CD4-positive, CD25-positive, alpha-beta regulatory T cell (primary cell): ENCODE data around the gene ACAA1. TPM values are rescaled to one million over a fixed set of nuclear protein-coding genes. Genes with fewer than 3 reads are reported as not detected.
"Not testable (repeated sequence)": the region's sequence is repeated elsewhere in the genome, so short reads cannot be mapped to it uniquely, and the experiment has no call there.

ENCODE experiments used
- ATAC-seq, 2 donors: fragments of 150-1000 bp; cut with Tn5 transposase; one replicate each; pipeline ENCODE4 v1.10.0; 2021; ENCODE audit warnings: low read depth in 2 of 2, moderate number of reproducible peaks in 2 of 2, moderate library complexity in 1 of 2
- DNase-seq, 3 donors: peaks; one replicate each; pipeline versions ENCODE4 v3.0.0 to v3.0.0-alpha.2; 2012 to 2022; ENCODE audit warnings: mixed read lengths in 1 of 3
- H3K27ac ChIP-seq: one replicate; pipeline ENCODE4 v1.7.0; 2013; ENCODE audit warnings: mild to moderate bottlenecking, low read length; ENCODE audit not compliant: insufficient read depth, poor library complexity, severe bottlenecking
- H3K27me3 ChIP-seq: one replicate; pipeline ENCODE4 v1.7.0; 2013; ENCODE audit warnings: low read length; ENCODE audit not compliant: control insufficient read depth, insufficient read depth
- H3K36me3 ChIP-seq: one replicate; pipeline ENCODE4 v1.7.0; 2013; ENCODE audit warnings: mild to moderate bottlenecking, low read length, moderate library complexity; ENCODE audit not compliant: control insufficient read depth, insufficient read depth
- H3K4me1 ChIP-seq: 2 replicates; pipeline ENCODE4 v1.7.0; 2013; ENCODE audit warnings: mild to moderate bottlenecking, low read length; ENCODE audit not compliant: insufficient read depth, control insufficient read depth, poor library complexity, severe bottlenecking
- H3K4me3 ChIP-seq: one replicate; pipeline ENCODE4 v1.7.0; 2013; ENCODE audit warnings: low read depth, mild to moderate bottlenecking, low read length, moderate library complexity
- H3K9me3 ChIP-seq, 2 experiments: 1 replicate in 1 of 2; 2 replicates in 1 of 2; pipeline ENCODE4 v1.7.0; 2013; ENCODE audit warnings: low read length in 2 of 2, mild to moderate bottlenecking in 1 of 2, moderate library complexity in 1 of 2; ENCODE audit not compliant: control insufficient read depth in 2 of 2
- H3K27ac Mint-ChIP-seq, 3 donors: one replicate each; pipeline ENCODE4 v1.8.0; 2020 to 2022; ENCODE audit warnings: mild to moderate bottlenecking in 3 of 3, mixed read lengths in 3 of 3, moderate library complexity in 2 of 3
- H3K27me3 Mint-ChIP-seq: one replicate; pipeline ENCODE4 v1.8.0; 2022; ENCODE audit warnings: mild to moderate bottlenecking, mixed read lengths
- H3K36me3 Mint-ChIP-seq: one replicate; pipeline ENCODE4 v1.8.0; 2020; ENCODE audit warnings: mixed read lengths
- H3K4me1 Mint-ChIP-seq, 4 donors: one replicate each; pipeline ENCODE4 v1.8.0; 2020 to 2022; ENCODE audit warnings: mixed read lengths in 4 of 4, mild to moderate bottlenecking in 1 of 4
- H3K4me3 Mint-ChIP-seq, 4 donors: one replicate each; pipeline ENCODE4 v1.8.0; 2020 to 2022; ENCODE audit warnings: mild to moderate bottlenecking in 4 of 4, mixed read lengths in 4 of 4, moderate library complexity in 3 of 4
- H3K9me3 Mint-ChIP-seq, 7 donors: one replicate each; pipeline ENCODE4 v1.8.0; 2020 to 2022; ENCODE audit warnings: mixed read lengths in 7 of 7, mild to moderate bottlenecking in 3 of 7, moderate library complexity in 2 of 7
- polyA plus RNA-seq, 4 donors: library from polyadenylated mRNA; unstranded; fragments of 300-500 nt; fragmentation: Illumina TruSeq; gene quantifications; one replicate each; pipeline ENCODE4 v1.2.3, GENCODE V29; 2021
- total RNA-seq: library from RNA; stranded (reverse); gene quantifications from one replicate; pipeline ENCODE4 v1.2.3, GENCODE V29; 2022

The ACAA1 gene
- total and polyA plus RNA-seq, 5 donors from 2014 or later = 55.6 to 80.7 (median 78.1) TPM

- no peak overlapping the region for H3K27ac ChIP-seq
- Mint-ChIP-seq H3K9me3 (peaks cover 4 to 7% (median 5%) of the 10 kb centered on the region in 7 donors), H3K36me3 (peaks cover 10% of the 10 kb centered on the region), H3K27me3 (no peaks in the 10 kb centered on the region), H3K4me3 (peak overlapping the region in 3 of 4 donors; percentile 14 to 71 (median 24)), H3K27ac (peak overlapping the region; percentile 71 to 93 (median 89)), H3K4me1 (peaks cover 0 to 7% (median 0%) of the 10 kb centered on the region in 4 donors)
- DNase-seq = peak; percentile 28 to 49 (median 32)
- peak; percentile 33 to 68 for ATAC-seq
- no peaks in the 10 kb centered on the region for H3K27me3 ChIP-seq
- peaks cover 0 to 6% of the 10 kb centered on the region in 2 experiments for H3K9me3 ChIP-seq
- H3K4me1 ChIP-seq = no peaks in the 10 kb centered on the region
- no peaks in the 10 kb centered on the region for H3K36me3 ChIP-seq
- no peak overlapping the region for H3K4me3 ChIP-seq
Measured at GRCh38 chr3:38084334-38085310, 52.3 kb downstream of the ACAA1 start.

- no peaks in the 10 kb centered on the region for H3K36me3 ChIP-seq
- Mint-ChIP-seq H3K4me1 (peaks cover 0 to 7% (median 0%) of the 10 kb centered on the region in 4 donors), H3K4me3 (peak overlapping the region in 1 of 4 donors; percentile 71), H3K27ac (peak overlapping the region; percentile 71 to 93 (median 84)), H3K9me3 (peaks cover 4 to 7% (median 5%) of the 10 kb centered on the region in 7 donors), H3K27me3 (no peaks in the 10 kb centered on the region), H3K36me3 (peaks cover 10% of the 10 kb centered on the region)
- no peak overlapping the region for H3K27ac ChIP-seq
- H3K4me3 ChIP-seq = no peak overlapping the region
- ATAC-seq = no peak
- H3K9me3 ChIP-seq = peaks cover 0 to 6% of the 10 kb centered on the region in 2 experiments
- peak in 2 of 3 donors; percentile 29 for DNase-seq
- no peaks in the 10 kb centered on the region for H3K27me3 ChIP-seq
- H3K4me1 ChIP-seq = no peaks in the 10 kb centered on the region
Measured at GRCh38 chr3:38083871-38084333, 53.0 kb downstream of the ACAA1 start.

- not testable (repeated sequence) for H3K36me3 Mint-ChIP-seq, H3K9me3 ChIP-seq, H3K4me1 Mint-ChIP-seq, H3K4me1 ChIP-seq, H3K27me3 Mint-ChIP-seq, ATAC-seq, H3K4me3 ChIP-seq, H3K36me3 ChIP-seq, H3K27ac ChIP-seq, H3K4me3 Mint-ChIP-seq, H3K27ac Mint-ChIP-seq, DNase-seq, H3K9me3 Mint-ChIP-seq, H3K27me3 ChIP-seq
Measured at GRCh38 chr3:38083254-38083653, 53.7 kb downstream of the ACAA1 start.

- not testable (repeated sequence) for H3K27me3 Mint-ChIP-seq, H3K4me3 ChIP-seq, H3K27ac ChIP-seq, H3K36me3 ChIP-seq, H3K4me1 Mint-ChIP-seq, H3K9me3 Mint-ChIP-seq, H3K27me3 ChIP-seq, H3K4me3 Mint-ChIP-seq, H3K9me3 ChIP-seq, ATAC-seq, H3K36me3 Mint-ChIP-seq, DNase-seq, H3K27ac Mint-ChIP-seq, H3K4me1 ChIP-seq
Measured at GRCh38 chr3:38082296-38082695, 54.6 kb downstream of the ACAA1 start.

GRCh38 chr3:38077073-38077472, 59.9 kb downstream of the ACAA1 start:
- not testable (repeated sequence) for H3K27me3 ChIP-seq, H3K9me3 Mint-ChIP-seq, DNase-seq, H3K4me3 ChIP-seq, ATAC-seq, H3K4me1 ChIP-seq, H3K27ac ChIP-seq, H3K36me3 ChIP-seq, H3K36me3 Mint-ChIP-seq, H3K4me3 Mint-ChIP-seq, H3K9me3 ChIP-seq, H3K27me3 Mint-ChIP-seq, H3K4me1 Mint-ChIP-seq
- H3K27ac Mint-ChIP-seq = peak overlapping the region in 1 of 3 donors; percentile 9

Other genes starting within 250 kb of the ACAA1 start
- 24.0 TPM for gene VILL, start 146.3 kb downstream of the ACAA1 start, total RNA-seq
- 10 to 100 TPM in 3 of 4 donors, 1 to 10 TPM in 1; 9.0 to 15.5 (median 12.4) TPM for gene VILL, start 146.3 kb downstream of the ACAA1 start, polyA plus RNA-seq
- 47.5 TPM for gene PLCD1, start 107.5 kb downstream of the ACAA1 start, total RNA-seq
- gene PLCD1, start 107.5 kb downstream of the ACAA1 start, polyA plus RNA-seq = 10 to 100 TPM; 26.2 to 32.5 (median 28.6) TPM
- 4.9 TPM for gene DLEC1, start 97.9 kb downstream of the ACAA1 start, total RNA-seq
- under 1 TPM; 0.09 to 0.65 (median 0.50) TPM for gene DLEC1, start 97.9 kb downstream of the ACAA1 start, polyA plus RNA-seq
- 49.9 TPM for gene MYD88, start 1.5 kb upstream of the ACAA1 start, total RNA-seq
- gene MYD88, start 1.5 kb upstream of the ACAA1 start, polyA plus RNA-seq = 100 to 1,000 TPM; 114 to 184 (median 139) TPM
- 62.3 TPM for gene OXSR1, start 28.4 kb upstream of the ACAA1 start, total RNA-seq
- 10 to 100 TPM; 12.6 to 19.3 (median 16.1) TPM for gene OXSR1, start 28.4 kb upstream of the ACAA1 start, polyA plus RNA-seq
- 0.76 TPM for gene SLC22A13, start 128.7 kb upstream of the ACAA1 start, total RNA-seq
- gene SLC22A13, start 128.7 kb upstream of the ACAA1 start, polyA plus RNA-seq = under 1 TPM in 2 of 4 donors, not detected in 2; 0.22 to 0.40 TPM
- gene SLC22A14, start 145.2 kb upstream of the ACAA1 start, total RNA-seq = not detected
- gene SLC22A14, start 145.2 kb upstream of the ACAA1 start, polyA plus RNA-seq = not detected
- gene XYLB, start 209.7 kb upstream of the ACAA1 start, total RNA-seq = 5.6 TPM
- 1 to 10 TPM in 3 of 4 donors, under 1 TPM in 1; 0.72 to 3.0 (median 1.7) TPM for gene XYLB, start 209.7 kb upstream of the ACAA1 start, polyA plus RNA-seq